GM19238 (cell line): ENCODE data around the gene PIPOX.
"Not testable (repeated sequence)": the region's sequence is repeated elsewhere in the genome, so short reads cannot be mapped to it uniquely, and the experiment has no call there.

Experiments used
- DNase-seq: peaks from one replicate; pipeline ENCODE4 v3.0.0; 2011; ENCODE audit warnings: low spot score; ENCODE audit not compliant: insufficient read length

Gene PIPOX

GRCh38 chr17:29074488-29074887, 31.5 kb downstream of the PIPOX start:
- no peak for DNase-seq

GRCh38 chr17:29076087-29076486, 33.1 kb downstream of the PIPOX start:
- no peak for DNase-seq

- DNase-seq: no peak
Observed at GRCh38 chr17:29076722-29077121, 33.8 kb downstream of the PIPOX start.

GRCh38 chr17:29077320-29077719, 34.4 kb downstream of the PIPOX start:
- no peak for DNase-seq

- DNase-seq: no peak
Observed at GRCh38 chr17:29078183-29079045, 35.5 kb downstream of the PIPOX start.

GRCh38 chr17:29079433-29079832, 36.5 kb downstream of the PIPOX start:
- DNase-seq: no peak

GRCh38 chr17:29079887-29080286, 36.9 kb downstream of the PIPOX start:
- DNase-seq: no peak

GRCh38 chr17:29080323-29080722, 37.4 kb downstream of the PIPOX start:
- no peak for DNase-seq

GRCh38 chr17:29080965-29081364, 38.0 kb downstream of the PIPOX start:
- no peak for DNase-seq

GRCh38 chr17:29084541-29085146, 41.7 kb downstream of the PIPOX start:
- no peak for DNase-seq

- no peak for DNase-seq
Observed at GRCh38 chr17:29085223-29085622, 42.3 kb downstream of the PIPOX start.

- no peak for DNase-seq
Observed at GRCh38 chr17:29086628-29087332, 43.8 kb downstream of the PIPOX start.

- not testable (repeated sequence) for DNase-seq
Observed at GRCh38 chr17:29088782-29089181, 45.8 kb downstream of the PIPOX start.

- DNase-seq: no peak
Observed at GRCh38 chr17:29089601-29090044, 46.7 kb downstream of the PIPOX start.

- DNase-seq: no peak
Observed at GRCh38 chr17:29090108-29090507, 47.2 kb downstream of the PIPOX start.

- DNase-seq: no peak
Observed at GRCh38 chr17:29090750-29091605, 48.0 kb downstream of the PIPOX start.

GRCh38 chr17:29091606-29092289, 48.8 kb downstream of the PIPOX start:
- no peak for DNase-seq

- DNase-seq: no peak
Observed at GRCh38 chr17:29093090-29093871, 50.3 kb downstream of the PIPOX start.

- no peak for DNase-seq
Observed at GRCh38 chr17:29094101-29094708, 51.3 kb downstream of the PIPOX start.
